ENCODE measurements around the gene SMIM22.

- TF ChIP-seq POLR2AphosphoS5 (IDR thresholded peaks at IDR 0.05; ENCODE audit: borderline replicate concordance, low read depth, low read length) (no peak), EZH2 (IDR thresholded peaks at IDR 0.05) (no peak)
Observed at GRCh38 chr16:4785758-4786433, 9.3 kb upstream of the SMIM22 start.

Measured in SK-N-MC (cell line).